ENCODE measurements around the gene FNBP1.

Gene FNBP1

GRCh38 chr9:129916707-129917106 is 126.3 kb downstream of the FNBP1 start:
- TF ChIP-seq EZH2phosphoT487 (IDR thresholded peaks at IDR 0.05; ENCODE audit: borderline replicate concordance), result no peak
- TF ChIP-seq, protein P1, sequence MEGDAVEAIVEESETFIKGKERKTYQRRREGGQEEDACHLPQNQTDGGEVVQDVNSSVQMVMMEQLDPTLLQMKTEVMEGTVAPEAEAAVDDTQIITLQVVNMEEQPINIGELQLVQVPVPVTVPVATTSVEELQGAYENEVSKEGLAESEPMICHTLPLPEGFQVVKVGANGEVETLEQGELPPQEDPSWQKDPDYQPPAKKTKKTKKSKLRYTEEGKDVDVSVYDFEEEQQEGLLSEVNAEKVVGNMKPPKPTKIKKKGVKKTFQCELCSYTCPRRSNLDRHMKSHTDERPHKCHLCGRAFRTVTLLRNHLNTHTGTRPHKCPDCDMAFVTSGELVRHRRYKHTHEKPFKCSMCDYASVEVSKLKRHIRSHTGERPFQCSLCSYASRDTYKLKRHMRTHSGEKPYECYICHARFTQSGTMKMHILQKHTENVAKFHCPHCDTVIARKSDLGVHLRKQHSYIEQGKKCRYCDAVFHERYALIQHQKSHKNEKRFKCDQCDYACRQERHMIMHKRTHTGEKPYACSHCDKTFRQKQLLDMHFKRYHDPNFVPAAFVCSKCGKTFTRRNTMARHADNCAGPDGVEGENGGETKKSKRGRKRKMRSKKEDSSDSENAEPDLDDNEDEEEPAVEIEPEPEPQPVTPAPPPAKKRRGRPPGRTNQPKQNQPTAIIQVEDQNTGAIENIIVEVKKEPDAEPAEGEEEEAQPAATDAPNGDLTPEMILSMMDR (conservative IDR thresholded peaks at IDR 0.05; ENCODE audit: low read length), result no peak
- H3K27me3 ChIP-seq (ENCODE audit: insufficient read depth, low read length, poor library complexity, severe bottlenecking), result no peaks in the 10 kb centered on the region
- no peaks in the 10 kb centered on the region for H3K9me2 ChIP-seq (replicated peaks; ENCODE audit: low read depth, low read length)
- H3K4me2 ChIP-seq (ENCODE audit: low read depth, low read length, poor library complexity, severe bottlenecking), result no peak overlapping the region
- H3K9me3 ChIP-seq (ENCODE audit: insufficient read depth, low read depth, low read length), result no peaks in the 10 kb centered on the region
- no peak overlapping the region for H2AFZ ChIP-seq (ENCODE audit: low read length)
- H3K4me1 ChIP-seq (ENCODE audit: insufficient read depth, low read length, poor library complexity, severe bottlenecking), result no peaks in the 10 kb centered on the region
- no peaks in the 10 kb centered on the region for H3K79me2 ChIP-seq (ENCODE audit: insufficient read depth, low read length)
- no peaks in the 10 kb centered on the region for H3F3A ChIP-seq (ENCODE audit: low read depth)
- no peaks in the 10 kb centered on the region for H4K20me1 ChIP-seq (ENCODE audit: insufficient read depth, low read length, poor library complexity, severe bottlenecking)
- H3K9ac ChIP-seq (ENCODE audit: low read depth, low read length, poor library complexity, severe bottlenecking), result no peak overlapping the region
- H3K4me3 ChIP-seq (ENCODE audit: low read length, poor library complexity, severe bottlenecking), result no peak overlapping the region
- peaks cover 39% of the 10 kb centered on the region; the same call in 1 of the 2 replicates for H3K36me3 ChIP-seq (ENCODE audit: insufficient read depth, low read length)

DNA sequence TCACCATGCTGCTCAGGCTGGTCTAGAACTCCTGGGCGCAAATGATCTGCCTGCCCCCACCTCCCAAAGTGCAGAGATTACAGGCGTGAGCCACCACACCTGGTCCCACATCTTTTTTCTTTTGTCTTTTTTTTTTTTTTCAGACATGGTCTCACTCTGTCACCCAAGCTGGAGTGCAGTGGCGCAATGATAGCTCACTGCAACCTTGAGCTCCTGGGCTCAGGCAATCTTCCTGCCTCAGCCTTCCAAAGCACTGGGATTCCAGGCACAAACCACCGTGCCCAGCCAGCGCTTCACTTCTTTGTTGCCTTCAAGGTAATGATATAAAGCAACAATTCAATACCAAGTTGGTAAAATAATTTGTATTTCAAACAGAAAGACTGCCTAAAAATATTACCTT is 128.9 kb downstream of the FNBP1 start:
- no peaks in the 10 kb centered on the region for H3F3A ChIP-seq (ENCODE audit: low read depth)
- TF ChIP-seq, protein P1 (conservative IDR thresholded peaks at IDR 0.05; ENCODE audit: low read length), result no peak
- no peak for TF ChIP-seq EZH2phosphoT487 (IDR thresholded peaks at IDR 0.05; ENCODE audit: borderline replicate concordance)
- no peaks in the 10 kb centered on the region for H4K20me1 ChIP-seq (ENCODE audit: insufficient read depth, low read length, poor library complexity, severe bottlenecking)
- H3K27me3 ChIP-seq (ENCODE audit: insufficient read depth, low read length, poor library complexity, severe bottlenecking), result no peaks in the 10 kb centered on the region
- no peaks in the 10 kb centered on the region for H3K9me3 ChIP-seq (ENCODE audit: insufficient read depth, low read depth, low read length)
- no peaks in the 10 kb centered on the region for H3K79me2 ChIP-seq (ENCODE audit: insufficient read depth, low read length)
- no peak overlapping the region for H2AFZ ChIP-seq (ENCODE audit: low read length)
- no peak overlapping the region for H3K4me2 ChIP-seq (ENCODE audit: low read depth, low read length, poor library complexity, severe bottlenecking)
- no peak overlapping the region for H3K9ac ChIP-seq (ENCODE audit: low read depth, low read length, poor library complexity, severe bottlenecking)
- no peak overlapping the region for H3K4me3 ChIP-seq (ENCODE audit: low read length, poor library complexity, severe bottlenecking)
- peaks cover 30% of the 10 kb centered on the region; the same call in 1 of the 2 replicates for H3K36me3 ChIP-seq (ENCODE audit: insufficient read depth, low read length)
- no peaks in the 10 kb centered on the region for H3K9me2 ChIP-seq (replicated peaks; ENCODE audit: low read depth, low read length)
- H3K4me1 ChIP-seq (ENCODE audit: insufficient read depth, low read length, poor library complexity, severe bottlenecking), result no peaks in the 10 kb centered on the region

DNA sequence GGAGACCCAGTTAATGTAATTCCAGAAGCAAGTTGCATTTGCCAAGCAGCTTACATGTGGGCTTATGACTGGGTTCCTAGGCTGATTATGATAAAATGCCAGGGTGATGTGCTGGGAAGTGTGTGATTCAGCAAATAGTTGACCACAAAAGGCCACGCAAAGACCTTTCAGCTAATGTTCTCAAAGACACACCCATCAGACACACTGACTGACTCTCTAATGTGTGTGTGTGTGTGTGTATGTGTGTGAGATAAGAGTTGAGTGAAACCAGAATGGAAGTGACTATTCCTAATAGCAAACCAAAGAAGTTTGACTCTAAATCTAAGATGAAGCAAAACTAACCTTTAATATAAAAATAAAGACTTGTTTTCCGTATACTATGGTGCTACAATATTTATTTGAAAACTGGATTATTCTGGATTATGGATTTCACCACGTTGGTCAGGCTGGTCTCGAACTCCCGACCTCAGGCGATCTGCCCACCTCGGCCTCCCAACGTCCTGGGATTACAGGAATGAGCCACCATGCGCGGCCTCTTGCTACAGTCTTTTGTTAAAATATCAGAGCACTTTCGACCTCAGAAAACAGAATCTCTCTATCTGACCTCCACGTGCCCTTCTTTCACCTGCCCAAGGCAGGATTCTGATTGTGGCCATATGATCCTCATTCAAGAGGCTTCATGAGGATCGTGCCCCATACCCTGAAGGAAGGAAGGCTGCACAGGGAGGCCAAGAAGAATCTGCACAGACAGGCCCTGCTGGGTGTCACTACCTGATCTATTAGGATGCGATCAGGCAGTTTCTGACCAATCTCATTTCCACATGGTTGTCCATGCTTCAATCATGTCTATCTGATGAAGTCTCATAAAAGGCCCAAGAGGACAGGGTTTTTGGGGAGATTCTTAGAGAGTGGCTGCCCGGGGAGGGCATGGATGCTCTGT is 132.1 kb downstream of the FNBP1 start:
- no peaks in the 10 kb centered on the region for H3K9me3 ChIP-seq (ENCODE audit: insufficient read depth, low read depth, low read length)
- no peak overlapping the region for H3K9ac ChIP-seq (ENCODE audit: low read depth, low read length, poor library complexity, severe bottlenecking)
- no peaks in the 10 kb centered on the region for H3K9me2 ChIP-seq (replicated peaks; ENCODE audit: low read depth, low read length)
- no peaks in the 10 kb centered on the region for H3K27me3 ChIP-seq (ENCODE audit: insufficient read depth, low read length, poor library complexity, severe bottlenecking)
- H4K20me1 ChIP-seq (ENCODE audit: insufficient read depth, low read length, poor library complexity, severe bottlenecking), result no peaks in the 10 kb centered on the region
- peaks cover 33% of the 10 kb centered on the region; the same call in 1 of the 2 replicates for H3K36me3 ChIP-seq (ENCODE audit: insufficient read depth, low read length)
- no peaks in the 10 kb centered on the region for H3K79me2 ChIP-seq (ENCODE audit: insufficient read depth, low read length)
- TF ChIP-seq, protein P1 (conservative IDR thresholded peaks at IDR 0.05; ENCODE audit: low read length), result no peak
- no peak for TF ChIP-seq EZH2phosphoT487 (IDR thresholded peaks at IDR 0.05; ENCODE audit: borderline replicate concordance)
- no peaks in the 10 kb centered on the region for H3F3A ChIP-seq (ENCODE audit: low read depth)
- H2AFZ ChIP-seq (ENCODE audit: low read length), result no peak overlapping the region
- no peak overlapping the region for H3K4me2 ChIP-seq (ENCODE audit: low read depth, low read length, poor library complexity, severe bottlenecking)
- H3K4me1 ChIP-seq (ENCODE audit: insufficient read depth, low read length, poor library complexity, severe bottlenecking), result no peaks in the 10 kb centered on the region
- no peak overlapping the region for H3K4me3 ChIP-seq (ENCODE audit: low read length, poor library complexity, severe bottlenecking)

Data from Loucy (cell line).